Measurements from ENCODE around the gene TMEM222.

DNA sequence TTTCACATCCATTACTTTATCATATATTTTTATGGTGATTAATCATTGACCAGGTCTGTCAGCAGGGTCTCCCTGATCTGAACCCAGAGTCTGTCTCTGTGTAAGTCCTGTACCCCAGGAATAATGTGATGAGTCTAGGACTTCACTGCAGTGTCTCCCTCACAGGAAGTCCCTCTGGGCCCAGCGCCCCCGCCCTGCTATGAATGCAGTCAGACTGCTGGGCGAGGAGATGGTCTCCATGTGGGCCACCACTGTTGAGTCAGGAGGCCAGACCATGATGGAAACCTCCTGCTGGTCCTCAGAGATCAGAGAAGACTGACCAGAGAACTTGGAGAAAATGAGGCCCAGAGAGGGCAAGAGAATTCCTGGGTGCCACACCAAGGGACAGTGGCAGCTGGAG, 9.5 kb downstream of the TMEM222 start:
- TF ChIP-seq, protein P1, sequence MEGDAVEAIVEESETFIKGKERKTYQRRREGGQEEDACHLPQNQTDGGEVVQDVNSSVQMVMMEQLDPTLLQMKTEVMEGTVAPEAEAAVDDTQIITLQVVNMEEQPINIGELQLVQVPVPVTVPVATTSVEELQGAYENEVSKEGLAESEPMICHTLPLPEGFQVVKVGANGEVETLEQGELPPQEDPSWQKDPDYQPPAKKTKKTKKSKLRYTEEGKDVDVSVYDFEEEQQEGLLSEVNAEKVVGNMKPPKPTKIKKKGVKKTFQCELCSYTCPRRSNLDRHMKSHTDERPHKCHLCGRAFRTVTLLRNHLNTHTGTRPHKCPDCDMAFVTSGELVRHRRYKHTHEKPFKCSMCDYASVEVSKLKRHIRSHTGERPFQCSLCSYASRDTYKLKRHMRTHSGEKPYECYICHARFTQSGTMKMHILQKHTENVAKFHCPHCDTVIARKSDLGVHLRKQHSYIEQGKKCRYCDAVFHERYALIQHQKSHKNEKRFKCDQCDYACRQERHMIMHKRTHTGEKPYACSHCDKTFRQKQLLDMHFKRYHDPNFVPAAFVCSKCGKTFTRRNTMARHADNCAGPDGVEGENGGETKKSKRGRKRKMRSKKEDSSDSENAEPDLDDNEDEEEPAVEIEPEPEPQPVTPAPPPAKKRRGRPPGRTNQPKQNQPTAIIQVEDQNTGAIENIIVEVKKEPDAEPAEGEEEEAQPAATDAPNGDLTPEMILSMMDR (IDR thresholded peaks at IDR 0.05; ENCODE audit: low read depth, low read length) = no peak
- TF ChIP-seq MYC (IDR thresholded peaks at IDR 0.05; ENCODE audit: low read depth, low read length) = no peak
